ENCODE results near the gene PLCB2. TPM values are rescaled to one million over a fixed set of nuclear protein-coding genes. Genes with fewer than 3 reads are reported as not detected.

The PLCB2 gene
- total and polyA plus RNA-seq, 2 donors (not counting 3 experiments of a cell fraction or from before 2014, with no cell fraction given), result 1.5 to 1.6 TPM

DNA sequence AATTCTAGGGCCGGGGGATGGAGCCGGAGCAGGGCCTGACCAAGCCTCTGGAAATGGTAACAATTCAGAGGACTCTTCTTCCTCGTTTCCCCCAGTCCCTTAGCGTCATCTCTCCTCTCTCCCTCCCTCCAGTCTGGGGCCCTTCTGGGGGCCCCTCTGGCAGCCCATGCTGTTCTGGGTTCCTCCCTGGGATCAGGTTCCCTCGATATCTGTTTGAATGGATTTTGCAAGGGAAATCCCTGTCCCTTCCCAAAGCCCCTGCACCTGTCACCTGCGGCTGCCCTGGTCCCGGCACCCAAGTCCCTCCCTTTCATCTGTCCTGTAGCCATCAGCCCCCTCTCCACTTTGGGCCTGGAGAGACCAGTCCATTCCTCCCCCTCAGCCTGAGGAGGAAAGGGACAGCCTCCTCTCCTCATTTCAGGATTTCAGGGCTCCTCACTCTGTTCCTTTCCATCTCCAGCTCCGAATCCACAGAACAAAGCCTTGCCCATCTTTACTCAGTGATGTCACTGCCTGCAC is 1.7 kb upstream of the PLCB2 start:
- no peak for DNase-seq (ENCODE audit: low read depth, low spot score)
- ChIA-PET POLR2A (no interaction called here), CTCF (interaction anchor here (0.6 to 15.0 kb wide), 27 partner anchors 8 to 361 kb away, joined by 3 to 403 read pairs (median 4); partner anchors contain the start of genes ANKRD63, BMF, CCDC9B and DISP2)
- Histone ChIP-seq H3K27me3 (ENCODE audit: control insufficient read depth in 2 of 2, insufficient read depth in 2 of 2, low read length in 2 of 2) (peaks cover 0 to 2% of the 10 kb centered on the region in 2 experiments), H3K9me3 (replicated peaks; ENCODE audit: control insufficient read depth, insufficient read depth, low read length) (no peaks in the 10 kb centered on the region), H2AFZ (ENCODE audit: low read depth, low read length) (no peak overlapping the region), H3K4me2 (ENCODE audit: insufficient read depth, low read length) (no peak overlapping the region), H3K9ac (replicated peaks; ENCODE audit: extremely low read depth, insufficient read depth, low read length) (no peak overlapping the region), H3K4me1 (ENCODE audit: control insufficient read depth, extremely low read depth, insufficient read depth, low read length) (peaks cover 11% of the 10 kb centered on the region), H3K36me3 (ENCODE audit: control insufficient read depth in 2 of 2, extremely low read depth in 1 of 2, insufficient read depth in 2 of 2, low read length in 2 of 2) (no peaks in the 10 kb centered on the region), H3K27ac (ENCODE audit: insufficient read depth, low read depth, low read length) (no peak overlapping the region), H4K20me1 (replicated peaks; ENCODE audit: control insufficient read depth, extremely low read depth, insufficient read depth, low read length) (no peaks in the 10 kb centered on the region), H3K79me2 (ENCODE audit: control insufficient read depth, insufficient read depth, low read length) (no peaks in the 10 kb centered on the region), H3K9me1 (replicated peaks; ENCODE audit: control insufficient read depth, extremely low read depth, insufficient read depth, low read length) (no peaks in the 10 kb centered on the region), H3K4me3 (replicated peaks in 1 of 3; ENCODE audit: insufficient read depth in 1 of 3, low read depth in 1 of 3, low read length in 3 of 3) (no peak overlapping the region)
- no peak for FAIRE-seq
- TF ChIP-seq GATA2 (IDR thresholded peaks at IDR 0.05; ENCODE audit: insufficient read depth, insufficient read length, low read depth, low read length) (no peak), JUN (IDR thresholded peaks at IDR 0.05; ENCODE audit: borderline replicate concordance, insufficient read depth, insufficient read length, low read depth) (no peak), POLR2AphosphoS5 (IDR thresholded peaks at IDR 0.05; ENCODE audit: insufficient read depth, low read depth, low read length) (no peak), FOS (IDR thresholded peaks at IDR 0.05; ENCODE audit: borderline replicate concordance, insufficient read depth, low read length) (no peak), POLR2A (IDR thresholded peaks at IDR 0.05; ENCODE audit: low read depth, low read length) (no peak), MYC (IDR thresholded peaks at IDR 0.05; ENCODE audit: low read depth, low read length) (no peak), EZH2 (IDR thresholded peaks at IDR 0.05; ENCODE audit: borderline replicate concordance, low read depth, low read length, severe bottlenecking) (no peak)
- TF ChIP-seq, protein P1, sequence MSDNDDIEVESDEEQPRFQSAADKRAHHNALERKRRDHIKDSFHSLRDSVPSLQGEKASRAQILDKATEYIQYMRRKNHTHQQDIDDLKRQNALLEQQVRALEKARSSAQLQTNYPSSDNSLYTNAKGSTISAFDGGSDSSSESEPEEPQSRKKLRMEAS (IDR thresholded peaks at IDR 0.05; ENCODE audit: insufficient read depth, insufficient read length), result no peak
- TF ChIP-seq, protein P2, sequence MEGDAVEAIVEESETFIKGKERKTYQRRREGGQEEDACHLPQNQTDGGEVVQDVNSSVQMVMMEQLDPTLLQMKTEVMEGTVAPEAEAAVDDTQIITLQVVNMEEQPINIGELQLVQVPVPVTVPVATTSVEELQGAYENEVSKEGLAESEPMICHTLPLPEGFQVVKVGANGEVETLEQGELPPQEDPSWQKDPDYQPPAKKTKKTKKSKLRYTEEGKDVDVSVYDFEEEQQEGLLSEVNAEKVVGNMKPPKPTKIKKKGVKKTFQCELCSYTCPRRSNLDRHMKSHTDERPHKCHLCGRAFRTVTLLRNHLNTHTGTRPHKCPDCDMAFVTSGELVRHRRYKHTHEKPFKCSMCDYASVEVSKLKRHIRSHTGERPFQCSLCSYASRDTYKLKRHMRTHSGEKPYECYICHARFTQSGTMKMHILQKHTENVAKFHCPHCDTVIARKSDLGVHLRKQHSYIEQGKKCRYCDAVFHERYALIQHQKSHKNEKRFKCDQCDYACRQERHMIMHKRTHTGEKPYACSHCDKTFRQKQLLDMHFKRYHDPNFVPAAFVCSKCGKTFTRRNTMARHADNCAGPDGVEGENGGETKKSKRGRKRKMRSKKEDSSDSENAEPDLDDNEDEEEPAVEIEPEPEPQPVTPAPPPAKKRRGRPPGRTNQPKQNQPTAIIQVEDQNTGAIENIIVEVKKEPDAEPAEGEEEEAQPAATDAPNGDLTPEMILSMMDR (IDR thresholded peaks at IDR 0.05; ENCODE audit: extremely low read depth in 1 of 2, insufficient read depth in 1 of 2, low read depth in 1 of 2, low read length in 2 of 2), result no peak
- dilution Hi-C loops (cut with MboI; ENCODE audit: extremely low pct_ligation_motif_present, low sequenced_read_pairs), result no loop called here
- intact Hi-C loops (cut with micrococcal nuclease), result no loop called here
- no TSS peak for BruUV-seq (replicated peaks)

Data from endothelial cell of umbilical vein (primary cell).